ENCODE data around the gene ZNF761.
"Not testable (repeated sequence)": the region's sequence is repeated elsewhere in the genome, so short reads cannot be mapped to it uniquely, and the experiment has no call there.

ZNF761 gene

DNA sequence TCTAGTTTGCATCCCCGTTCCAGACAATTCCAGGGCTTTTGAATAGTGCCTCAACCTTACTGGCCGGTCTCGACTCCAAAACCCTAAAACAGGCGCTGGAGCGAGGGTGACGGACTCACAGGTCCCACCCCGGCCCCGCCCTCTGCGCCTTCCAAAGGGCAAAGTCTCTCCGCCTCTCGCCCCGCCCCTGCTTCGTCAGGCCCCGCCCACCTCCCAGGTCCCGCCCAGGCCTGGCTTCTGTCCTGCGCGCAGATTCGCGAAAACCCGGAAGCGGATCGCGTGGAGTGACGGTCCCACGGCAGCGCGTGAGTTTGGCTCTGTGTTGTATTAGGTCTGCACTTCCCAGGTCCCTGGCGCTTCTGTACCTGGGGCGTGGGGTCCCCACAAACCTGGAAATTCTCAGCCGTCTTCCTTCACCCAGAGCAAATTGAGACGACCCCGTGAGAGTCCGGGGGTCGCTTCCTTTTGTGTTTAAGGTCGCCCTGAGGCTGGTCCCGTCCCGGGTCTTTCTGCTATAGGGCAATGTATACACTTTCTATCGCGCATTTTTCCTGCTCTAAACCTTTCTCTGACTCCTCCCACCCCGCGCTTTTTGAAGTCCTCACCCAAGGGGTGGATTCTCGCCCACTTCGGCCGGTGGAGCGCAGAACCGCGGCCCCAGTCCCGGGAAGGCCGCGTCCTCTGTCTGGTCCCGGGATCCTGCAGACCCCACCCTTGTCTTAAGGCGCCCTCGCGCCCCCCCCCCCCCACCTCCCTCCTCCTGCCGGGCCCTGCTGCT, 35.9 kb downstream of the ZNF761 start, which contains the start of gene ZNF813:
Gene ZNF813, plus strand, starts transcription at position 249 of the 778 bp plus-strand sequence. CDS start 16,090 bp downstream, outside the sequence.
- H3K27ac ChIP-seq: peak within 1 kb of the TSS; percentile 67

DNA sequence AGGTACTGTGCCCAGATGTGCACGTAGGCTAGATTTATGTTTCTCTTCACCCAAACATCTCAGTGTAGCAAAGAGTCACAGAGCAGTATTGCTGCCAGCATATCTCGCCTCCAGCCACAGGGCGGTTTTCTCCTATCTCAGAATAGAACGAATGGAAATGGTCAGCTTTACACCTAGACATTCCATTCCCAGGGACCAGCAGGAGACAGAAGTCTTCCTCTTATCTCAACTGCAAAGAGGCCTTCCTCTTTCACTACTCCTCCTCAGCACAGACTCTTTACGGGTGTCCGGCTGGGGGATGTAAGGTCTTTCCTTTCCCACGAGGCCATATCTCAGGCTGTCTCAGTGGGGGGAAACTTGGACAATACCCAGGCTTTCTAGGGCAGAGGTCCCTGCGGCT, 36.8 kb downstream of the ZNF761 start:
- not testable (repeated sequence) for H3K27ac ChIP-seq

More for the DNA sequence above, 35.9 kb downstream of the ZNF761 start, which contains the start of gene ZNF813:
- no peak for TF ChIP-seq ZFX (IDR thresholded peaks at IDR 0.05)
- TF ChIP-seq, protein P1, sequence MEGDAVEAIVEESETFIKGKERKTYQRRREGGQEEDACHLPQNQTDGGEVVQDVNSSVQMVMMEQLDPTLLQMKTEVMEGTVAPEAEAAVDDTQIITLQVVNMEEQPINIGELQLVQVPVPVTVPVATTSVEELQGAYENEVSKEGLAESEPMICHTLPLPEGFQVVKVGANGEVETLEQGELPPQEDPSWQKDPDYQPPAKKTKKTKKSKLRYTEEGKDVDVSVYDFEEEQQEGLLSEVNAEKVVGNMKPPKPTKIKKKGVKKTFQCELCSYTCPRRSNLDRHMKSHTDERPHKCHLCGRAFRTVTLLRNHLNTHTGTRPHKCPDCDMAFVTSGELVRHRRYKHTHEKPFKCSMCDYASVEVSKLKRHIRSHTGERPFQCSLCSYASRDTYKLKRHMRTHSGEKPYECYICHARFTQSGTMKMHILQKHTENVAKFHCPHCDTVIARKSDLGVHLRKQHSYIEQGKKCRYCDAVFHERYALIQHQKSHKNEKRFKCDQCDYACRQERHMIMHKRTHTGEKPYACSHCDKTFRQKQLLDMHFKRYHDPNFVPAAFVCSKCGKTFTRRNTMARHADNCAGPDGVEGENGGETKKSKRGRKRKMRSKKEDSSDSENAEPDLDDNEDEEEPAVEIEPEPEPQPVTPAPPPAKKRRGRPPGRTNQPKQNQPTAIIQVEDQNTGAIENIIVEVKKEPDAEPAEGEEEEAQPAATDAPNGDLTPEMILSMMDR (conservative IDR thresholded peaks at IDR 0.05): no peak

DNA sequence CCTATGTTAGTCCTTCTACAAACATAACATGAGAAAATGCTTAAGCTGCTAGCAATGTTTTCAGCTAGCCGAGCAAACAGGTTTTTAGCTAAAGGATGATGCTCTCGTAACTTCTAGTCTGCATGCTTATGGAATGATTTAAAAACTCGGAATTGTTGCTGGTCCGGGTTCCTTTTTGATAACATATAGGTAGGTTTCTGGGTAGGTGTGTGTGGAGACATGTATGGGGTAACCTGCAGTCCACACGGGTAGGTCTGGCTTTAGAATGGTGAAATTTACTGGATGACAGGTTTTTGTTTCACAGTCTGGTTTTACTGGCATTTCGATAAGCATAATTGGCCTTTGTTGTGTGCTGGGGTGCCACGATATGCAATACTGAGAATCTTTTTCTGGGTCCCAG, 40.1 kb downstream of the ZNF761 start:
- TF ChIP-seq, protein P1 (conservative IDR thresholded peaks at IDR 0.05): no peak
- no peak for TF ChIP-seq ZFX (IDR thresholded peaks at IDR 0.05)
- no peak overlapping the region for H3K27ac ChIP-seq

DNA sequence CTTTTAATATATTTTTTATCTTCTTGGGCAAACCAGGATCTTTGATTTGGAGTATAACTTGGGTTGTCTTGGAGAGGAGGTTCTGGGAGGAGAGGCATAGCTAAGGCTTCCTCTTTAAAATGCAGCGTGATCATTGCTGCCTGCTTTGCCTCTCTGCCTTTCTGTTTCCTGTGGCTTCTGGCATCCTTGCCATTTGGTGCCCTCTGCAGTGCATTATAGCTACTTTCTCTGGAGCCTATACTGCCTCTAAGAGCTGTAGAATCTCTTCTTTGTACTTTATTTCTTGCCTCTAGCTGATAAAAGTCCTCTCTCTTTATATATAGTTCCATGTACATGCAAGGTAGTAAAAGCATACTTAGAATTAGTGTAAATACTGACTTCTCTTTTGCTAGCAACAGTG, 43.0 kb downstream of the ZNF761 start:
- H3K27ac ChIP-seq: not testable (repeated sequence)

DNA sequence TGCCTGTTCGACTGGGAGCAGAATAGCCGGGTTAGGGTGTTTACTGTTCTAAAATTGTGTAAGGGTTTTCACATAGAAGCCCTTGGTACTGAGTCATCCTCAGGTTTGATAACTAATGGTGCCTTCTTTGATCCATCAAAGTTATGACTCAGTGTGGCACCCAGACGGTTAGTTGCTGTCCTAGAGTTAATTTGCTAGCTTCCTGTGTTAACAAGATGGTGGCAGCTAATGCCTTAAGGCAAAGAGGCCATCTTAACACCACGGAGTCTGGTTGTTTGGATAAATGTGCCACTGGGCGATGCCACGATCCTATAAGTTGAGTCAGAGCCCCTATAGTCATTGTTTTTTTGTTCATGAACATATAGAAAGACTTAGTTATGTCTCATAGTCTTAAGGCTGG, 43.7 kb downstream of the ZNF761 start:
- not testable (repeated sequence) for H3K27ac ChIP-seq

DNA sequence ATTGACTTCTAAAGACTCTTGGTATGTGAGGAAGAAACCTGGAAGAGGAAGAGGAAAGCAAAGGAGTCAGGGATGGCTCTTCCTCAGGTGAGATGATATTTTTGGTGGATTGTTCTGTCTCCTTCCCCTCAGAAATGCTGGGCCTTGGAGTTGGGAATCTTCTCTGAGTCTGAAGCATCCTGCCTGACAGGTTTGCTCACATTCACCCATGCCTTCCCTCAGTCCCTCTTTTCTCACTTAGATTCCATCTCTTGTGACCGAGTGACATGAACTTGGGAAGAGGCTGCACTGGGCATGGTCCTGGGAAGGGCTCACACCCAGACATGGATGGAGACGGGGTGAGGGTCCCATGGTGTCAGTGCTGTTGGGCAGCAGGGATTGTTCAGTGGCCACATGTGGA, 52.0 kb downstream of the ZNF761 start:
- not testable (repeated sequence) for H3K27ac ChIP-seq

DNA sequence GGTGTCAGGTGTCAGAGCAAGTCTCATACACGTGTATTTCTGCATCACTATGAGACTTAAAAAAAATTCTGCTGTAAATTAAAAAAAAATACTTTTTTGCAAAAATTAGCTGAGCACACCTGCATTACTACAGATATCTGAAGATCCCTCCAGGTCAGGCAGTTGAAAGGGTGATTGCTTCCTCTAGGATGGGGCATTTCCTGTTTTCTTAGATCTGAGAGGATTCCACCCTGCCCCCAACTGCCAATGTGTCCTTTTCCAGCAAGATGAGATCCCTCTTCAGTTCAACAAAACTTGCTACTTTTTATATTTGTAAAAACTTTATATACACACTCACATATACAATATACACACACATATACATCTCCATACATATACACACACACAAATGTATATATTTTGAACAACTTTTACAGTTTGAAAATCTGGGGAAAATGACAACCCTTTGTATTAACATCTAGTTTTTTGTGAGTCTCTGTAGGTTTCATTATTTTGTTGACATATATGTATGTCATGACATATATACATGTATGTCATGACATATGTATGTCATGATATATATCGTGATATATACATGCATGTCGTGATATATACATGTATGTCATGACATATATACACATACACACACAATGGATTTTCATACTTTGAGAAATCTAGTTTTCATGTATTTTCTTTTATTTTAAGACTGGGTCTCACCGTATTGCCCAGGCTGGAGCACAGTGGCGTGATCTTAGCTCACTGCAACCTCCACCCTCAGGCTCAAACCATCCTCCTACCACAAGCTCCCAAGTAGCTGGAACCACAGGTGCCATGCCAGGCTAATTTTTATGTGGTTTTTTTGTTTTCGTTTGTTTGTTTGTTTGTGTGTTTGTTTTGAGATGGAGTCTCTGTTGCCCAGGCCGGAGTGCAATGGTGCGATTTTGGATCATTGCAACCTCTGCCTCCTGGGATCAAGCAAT, 53.5 kb downstream of the ZNF761 start:
- H3K27ac ChIP-seq: no peak overlapping the region
- TF ChIP-seq, protein P1 (conservative IDR thresholded peaks at IDR 0.05): no peak
- no peak for TF ChIP-seq ZFX (IDR thresholded peaks at IDR 0.05)

DNA sequence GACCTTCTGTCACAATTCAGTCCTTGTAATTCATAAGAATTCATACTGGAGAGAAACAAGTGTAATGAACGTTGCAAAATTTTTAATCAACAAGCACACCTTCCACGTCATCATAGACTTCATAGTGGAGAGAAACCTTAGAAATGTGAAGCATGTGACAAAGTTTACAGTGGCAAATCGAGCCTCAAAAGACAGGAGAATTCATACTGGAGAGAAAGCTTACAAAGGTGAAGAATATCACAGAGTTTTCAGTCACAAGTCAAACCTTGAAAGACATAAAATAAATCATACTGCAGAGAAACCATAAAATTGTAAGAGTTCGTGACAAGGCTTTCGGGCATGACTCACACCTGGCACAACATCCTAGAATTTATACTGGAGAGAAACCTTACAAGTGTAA, 60.4 kb downstream of the ZNF761 start:
- TF ChIP-seq, protein P1 (conservative IDR thresholded peaks at IDR 0.05): no peak
- no peak for TF ChIP-seq ZFX (IDR thresholded peaks at IDR 0.05)

DNA sequence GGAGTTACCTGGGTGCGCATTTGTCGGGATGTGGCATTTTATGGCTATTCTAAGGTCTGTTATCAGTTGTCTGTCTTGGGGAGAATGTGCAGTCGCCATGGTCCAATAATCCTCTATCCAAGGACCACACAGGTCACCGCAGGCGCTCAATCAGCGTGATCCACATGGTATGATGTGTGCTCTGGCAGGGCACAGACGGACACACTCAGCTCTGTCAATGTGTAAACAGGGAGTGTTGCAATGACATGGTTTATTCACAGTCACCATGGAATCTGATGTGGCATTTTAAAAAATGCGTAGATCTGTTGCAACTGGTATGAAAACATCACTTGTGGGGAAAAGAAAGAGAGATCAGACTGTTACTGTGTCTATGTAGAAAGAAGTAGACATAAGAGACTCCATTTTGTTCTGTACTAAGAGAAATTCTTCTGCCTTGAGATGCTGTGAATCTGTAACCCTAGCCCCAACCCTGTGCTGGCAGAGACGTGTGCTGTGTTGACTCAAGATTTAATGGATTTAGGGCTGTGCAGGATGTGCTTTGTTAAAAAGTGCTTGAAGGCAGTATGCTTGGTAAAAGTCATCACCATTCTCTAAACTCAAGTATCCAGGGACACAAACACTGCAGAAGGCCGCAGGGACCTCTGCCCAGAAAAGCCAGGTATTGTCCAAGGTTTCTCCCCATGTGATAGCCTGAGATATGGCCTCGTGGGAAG, 65.7 kb downstream of the ZNF761 start:
- peak overlapping the region; percentile 53 for H3K27ac ChIP-seq

More for the DNA sequence above, 60.4 kb downstream of the ZNF761 start:
- no peak overlapping the region for H3K27ac ChIP-seq

DNA sequence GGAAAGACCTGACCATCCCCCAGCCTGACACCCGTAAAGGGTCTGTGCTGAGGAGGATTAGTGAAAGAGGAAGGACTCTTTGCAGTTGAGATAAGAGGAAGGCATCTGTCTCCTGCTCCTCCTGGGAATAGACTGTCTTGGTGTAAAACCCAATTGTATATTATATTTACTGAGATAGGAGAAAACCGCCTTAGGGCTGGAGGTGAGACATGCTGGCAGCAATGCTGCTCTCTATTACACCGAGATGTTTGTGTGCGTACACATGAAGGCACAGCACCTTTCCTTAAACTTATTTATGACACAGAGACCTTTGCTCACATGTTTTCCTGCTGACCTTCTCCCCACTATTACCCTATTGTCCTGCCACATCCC, 66.2 kb downstream of the ZNF761 start:
- peak overlapping the region; percentile 53 for H3K27ac ChIP-seq

DNA sequence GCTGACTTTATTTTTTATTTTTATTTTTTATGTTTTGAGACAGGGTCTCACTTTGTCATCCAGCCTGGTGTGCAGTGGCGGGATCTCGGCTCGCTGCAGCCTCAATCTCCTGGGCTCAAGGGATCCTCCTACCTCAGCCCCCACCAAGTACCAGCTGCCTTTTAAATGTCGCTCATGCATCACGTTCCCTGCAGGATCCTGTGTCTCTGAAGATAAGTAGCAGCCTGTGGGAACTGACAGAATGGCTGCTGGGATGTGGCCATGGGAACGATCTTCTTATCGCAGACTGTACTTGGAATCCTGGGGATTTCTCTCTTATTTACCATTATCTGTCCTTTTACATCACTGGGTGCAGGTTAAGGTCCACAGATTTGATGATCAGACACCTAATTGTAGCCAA, 71.4 kb downstream of the ZNF761 start:
- not testable (repeated sequence) for H3K27ac ChIP-seq

DNA sequence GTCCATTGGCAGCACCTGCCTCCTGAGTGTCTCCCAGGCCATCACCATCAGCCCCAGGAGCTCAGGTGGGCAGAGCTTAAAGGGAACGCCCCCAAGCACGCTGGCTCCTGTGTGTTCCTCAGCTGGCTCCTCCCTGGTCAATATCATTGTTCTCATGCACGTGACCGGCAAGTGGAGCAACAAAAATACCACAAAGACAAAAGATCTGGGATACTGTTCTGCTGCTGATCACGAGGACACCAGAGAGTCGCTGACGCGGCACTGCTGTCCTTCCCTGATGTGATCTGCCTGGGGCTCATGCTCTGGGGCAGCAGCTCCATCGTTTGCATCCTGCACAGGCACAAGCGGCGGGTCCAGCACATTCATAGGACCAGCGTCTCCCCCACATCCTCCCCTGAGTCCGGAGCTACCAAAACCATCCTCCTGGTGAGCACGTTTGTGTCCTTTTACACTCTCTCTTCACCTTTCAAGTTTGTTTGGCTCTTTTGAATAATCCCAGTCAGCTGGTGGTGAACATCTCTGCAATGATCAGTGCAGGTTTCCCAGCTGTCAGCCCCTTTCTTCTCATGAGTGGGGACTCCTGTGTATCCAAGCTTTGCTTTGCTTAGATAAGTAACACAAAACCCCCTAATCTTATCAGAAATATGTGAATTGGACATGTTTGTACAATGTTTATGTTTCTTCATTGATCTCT, 72.0 kb downstream of the ZNF761 start:
- H3K27ac ChIP-seq: not testable (repeated sequence)
